ENCODE data around the gene SPRTN.

Gene SPRTN, protein sequence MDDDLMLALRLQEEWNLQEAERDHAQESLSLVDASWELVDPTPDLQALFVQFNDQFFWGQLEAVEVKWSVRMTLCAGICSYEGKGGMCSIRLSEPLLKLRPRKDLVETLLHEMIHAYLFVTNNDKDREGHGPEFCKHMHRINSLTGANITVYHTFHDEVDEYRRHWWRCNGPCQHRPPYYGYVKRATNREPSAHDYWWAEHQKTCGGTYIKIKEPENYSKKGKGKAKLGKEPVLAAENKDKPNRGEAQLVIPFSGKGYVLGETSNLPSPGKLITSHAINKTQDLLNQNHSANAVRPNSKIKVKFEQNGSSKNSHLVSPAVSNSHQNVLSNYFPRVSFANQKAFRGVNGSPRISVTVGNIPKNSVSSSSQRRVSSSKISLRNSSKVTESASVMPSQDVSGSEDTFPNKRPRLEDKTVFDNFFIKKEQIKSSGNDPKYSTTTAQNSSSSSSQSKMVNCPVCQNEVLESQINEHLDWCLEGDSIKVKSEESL

DNA sequence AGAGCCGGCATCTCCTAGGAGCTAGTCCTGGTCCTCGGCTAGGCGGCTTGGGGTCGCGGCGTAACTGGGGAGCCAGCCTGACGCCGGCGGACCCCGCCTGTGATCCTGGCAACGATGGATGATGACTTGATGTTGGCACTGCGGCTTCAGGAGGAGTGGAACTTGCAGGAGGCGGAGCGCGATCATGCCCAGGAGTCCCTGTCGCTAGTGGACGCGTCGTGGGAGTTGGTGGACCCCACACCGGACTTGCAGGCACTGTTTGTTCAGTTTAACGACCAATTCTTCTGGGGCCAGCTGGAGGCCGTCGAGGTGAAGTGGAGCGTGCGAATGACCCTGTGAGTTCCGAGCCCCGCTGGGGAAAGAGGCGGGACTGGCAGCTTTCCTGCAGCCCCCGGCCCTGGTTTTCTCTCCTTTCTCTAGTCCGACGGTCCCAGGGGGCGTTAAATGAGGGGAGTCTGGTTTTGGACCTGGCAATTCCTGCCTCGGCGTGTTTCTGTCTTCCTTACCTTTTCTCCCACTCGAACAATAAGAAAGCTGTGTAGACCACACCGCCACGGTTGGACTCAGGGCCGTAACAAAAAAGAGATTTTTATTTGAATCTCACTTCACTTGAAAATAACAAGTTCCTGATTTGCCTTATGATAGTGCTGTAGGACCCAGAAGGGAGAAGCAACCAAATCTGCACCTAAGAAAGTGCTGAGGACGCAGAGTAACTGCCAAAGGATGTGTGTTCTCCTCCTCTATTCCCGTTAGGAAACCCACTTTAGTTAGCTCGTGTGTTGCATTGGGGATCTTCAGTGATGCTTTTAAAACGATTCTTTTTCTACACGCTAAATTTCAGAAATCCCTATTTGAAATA, at the start of gene SPRTN:
Gene SPRTN (plus strand): TSS at position 24 of the 859 bp plus-strand sequence. CDS start 91 bp downstream, at position 115.
- no peak for DNase-seq (ENCODE audit: low spot score)

DNA sequence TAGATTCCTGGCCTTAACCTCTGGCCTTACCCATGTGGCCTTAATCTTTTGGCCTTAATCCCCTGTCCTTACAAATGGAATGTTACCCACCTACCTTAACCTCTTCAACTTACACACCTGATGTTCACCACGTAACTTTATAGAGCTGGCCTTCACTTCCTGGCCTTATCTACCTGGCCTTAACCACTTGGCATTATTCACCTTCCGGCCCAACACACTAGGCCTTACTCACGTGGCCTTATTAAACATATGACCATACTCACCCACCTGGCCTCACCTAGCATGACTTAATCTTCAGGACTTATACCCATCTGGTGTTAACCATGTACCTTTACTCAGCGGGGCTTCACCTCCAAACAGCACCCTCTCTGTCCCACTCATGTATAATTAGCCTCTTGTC, 42.2 kb upstream of the SPRTN start:
- no peak for DNase-seq (ENCODE audit: low spot score)

DNA sequence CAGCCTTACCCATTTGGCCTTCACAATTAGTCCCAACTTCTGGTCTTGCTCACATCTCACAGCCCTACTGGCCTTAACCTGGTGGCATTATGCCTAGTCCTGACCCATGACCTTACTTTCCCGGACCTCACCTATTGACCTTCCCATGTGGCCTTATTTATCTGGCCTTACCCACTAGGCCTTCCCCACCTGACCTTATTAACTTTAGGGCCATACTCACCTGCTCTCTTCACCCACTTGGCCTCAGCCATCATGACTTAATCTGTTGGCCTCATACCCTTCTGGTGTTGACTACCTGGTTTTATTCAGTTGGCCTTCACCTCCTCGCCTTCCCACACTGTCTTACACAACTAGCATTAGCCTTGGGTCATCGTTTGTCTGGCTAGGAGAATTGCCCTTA, 36.1 kb upstream of the SPRTN start:
- no peak for DNase-seq (ENCODE audit: low spot score)

DNA sequence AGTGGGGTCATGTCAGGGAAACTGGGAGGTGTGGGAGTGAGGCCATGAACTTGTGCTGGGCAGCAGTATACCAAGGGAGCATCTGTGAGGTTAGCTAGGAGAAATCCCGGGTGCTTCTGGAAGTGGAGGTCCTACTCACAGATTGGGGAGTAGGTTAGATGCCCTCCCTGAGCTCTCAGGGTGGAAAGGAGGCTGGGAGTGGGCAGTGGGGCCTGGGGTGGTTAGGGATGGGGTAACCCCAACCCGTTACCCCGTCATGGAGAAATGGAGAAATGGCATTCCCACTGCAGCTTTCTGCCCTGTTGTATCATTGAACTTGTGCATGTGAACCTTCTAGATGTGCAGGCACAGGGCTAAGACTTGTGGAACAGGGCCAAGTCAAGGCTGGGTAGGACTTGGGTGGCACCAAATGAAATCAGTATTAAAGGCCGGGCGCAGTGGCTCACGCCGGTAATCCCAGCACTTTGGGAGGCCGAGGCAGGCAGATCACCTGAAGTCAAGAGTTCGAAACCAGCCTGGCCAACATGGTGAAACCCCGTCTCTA, 27.6 kb upstream of the SPRTN start:
- DNase-seq (ENCODE audit: low spot score): no peak

DNA sequence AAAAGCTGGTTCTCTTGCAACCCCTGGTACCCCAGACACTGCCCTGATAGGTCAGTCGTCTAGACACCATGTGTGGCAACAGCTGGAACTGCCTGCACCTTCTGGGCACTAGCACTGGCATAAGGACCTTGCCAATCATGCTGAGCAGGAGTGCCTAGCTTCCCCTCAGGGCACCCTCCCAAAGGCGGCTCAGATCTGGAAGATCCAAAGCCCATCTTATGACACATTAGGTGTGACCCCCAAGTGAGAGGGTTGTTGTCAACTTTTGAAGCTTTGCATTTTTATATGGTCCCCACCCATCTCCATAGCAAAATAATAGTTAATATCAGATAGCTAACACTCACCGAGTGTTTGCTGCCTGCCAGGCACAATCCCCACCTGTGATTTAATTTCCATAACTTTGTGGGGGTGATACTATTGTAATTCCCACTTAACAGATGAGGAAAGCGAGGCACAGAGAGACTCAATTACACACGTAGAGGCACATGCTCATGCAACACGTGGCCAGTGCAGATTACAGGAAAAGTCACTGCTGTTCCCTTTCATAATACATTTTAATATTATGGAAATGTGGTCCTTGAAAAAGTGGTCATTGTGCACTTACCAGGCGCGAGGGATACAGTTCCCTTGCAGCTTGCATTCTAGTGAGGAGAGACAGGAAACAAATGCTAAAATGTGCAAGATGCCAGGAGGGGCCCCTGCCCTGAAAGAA, 26.2 kb upstream of the SPRTN start:
- no peak for DNase-seq (ENCODE audit: low spot score)

DNA sequence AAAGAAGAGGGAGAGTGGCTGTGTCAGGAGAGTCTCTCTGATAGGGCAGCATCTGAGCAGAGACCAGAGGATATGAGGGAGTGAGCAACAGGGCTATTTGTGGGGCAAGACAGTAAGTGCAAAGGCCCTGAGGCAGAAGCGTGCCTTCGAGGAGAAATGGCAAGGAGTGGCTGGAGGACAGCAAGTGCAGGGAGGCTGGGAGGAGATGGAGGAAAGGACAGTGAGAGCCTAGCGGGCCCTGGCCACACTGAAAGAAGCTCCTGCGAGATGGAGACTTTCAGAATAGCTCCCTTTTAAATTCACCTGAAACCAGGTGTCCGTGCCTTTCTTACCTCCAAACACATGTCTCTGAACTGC, 25.7 kb upstream of the SPRTN start:
- no peak for DNase-seq (ENCODE audit: low spot score)

DNA sequence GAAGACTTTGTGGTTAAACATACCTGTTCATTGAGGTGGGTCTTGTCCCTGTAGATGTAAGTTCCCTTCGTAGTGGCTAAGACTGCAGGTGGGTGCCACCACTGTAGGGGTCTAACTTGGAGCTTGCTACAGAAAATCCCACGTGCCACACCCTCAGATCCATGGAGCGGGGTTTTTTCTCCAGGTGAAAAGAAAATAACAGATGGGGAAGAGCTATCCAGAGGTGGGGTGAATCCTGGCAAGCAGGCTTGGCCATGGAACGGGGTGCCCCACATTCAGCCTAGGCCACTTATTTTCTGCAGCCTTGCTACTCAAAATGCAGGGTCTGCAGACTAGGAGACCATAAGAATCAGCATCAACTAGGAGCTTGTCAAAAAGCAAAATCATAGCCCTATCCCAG, 24.4 kb upstream of the SPRTN start:
- no peak for DNase-seq (ENCODE audit: low spot score)

DNA sequence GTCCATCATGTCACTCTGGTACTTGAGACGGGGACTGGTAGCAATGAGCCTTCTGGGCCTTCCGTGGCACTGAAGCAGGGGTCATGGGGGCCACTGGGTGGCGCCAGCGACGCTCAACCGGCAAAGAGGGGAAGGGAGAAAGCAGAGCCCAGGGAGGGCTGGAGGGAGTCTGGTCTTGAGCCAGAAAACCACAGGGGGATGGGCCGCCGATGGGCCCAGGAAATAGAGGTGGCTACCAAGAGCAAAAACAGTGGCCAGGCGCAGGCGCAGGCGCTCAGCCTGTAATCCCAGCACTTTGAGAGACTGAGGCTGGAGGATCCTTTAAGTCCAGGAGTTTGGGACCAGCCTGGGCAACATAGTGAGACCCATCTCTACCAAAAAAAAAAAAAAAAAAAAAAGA, 22.2 kb upstream of the SPRTN start:
- no peak for DNase-seq (ENCODE audit: low spot score)

DNA sequence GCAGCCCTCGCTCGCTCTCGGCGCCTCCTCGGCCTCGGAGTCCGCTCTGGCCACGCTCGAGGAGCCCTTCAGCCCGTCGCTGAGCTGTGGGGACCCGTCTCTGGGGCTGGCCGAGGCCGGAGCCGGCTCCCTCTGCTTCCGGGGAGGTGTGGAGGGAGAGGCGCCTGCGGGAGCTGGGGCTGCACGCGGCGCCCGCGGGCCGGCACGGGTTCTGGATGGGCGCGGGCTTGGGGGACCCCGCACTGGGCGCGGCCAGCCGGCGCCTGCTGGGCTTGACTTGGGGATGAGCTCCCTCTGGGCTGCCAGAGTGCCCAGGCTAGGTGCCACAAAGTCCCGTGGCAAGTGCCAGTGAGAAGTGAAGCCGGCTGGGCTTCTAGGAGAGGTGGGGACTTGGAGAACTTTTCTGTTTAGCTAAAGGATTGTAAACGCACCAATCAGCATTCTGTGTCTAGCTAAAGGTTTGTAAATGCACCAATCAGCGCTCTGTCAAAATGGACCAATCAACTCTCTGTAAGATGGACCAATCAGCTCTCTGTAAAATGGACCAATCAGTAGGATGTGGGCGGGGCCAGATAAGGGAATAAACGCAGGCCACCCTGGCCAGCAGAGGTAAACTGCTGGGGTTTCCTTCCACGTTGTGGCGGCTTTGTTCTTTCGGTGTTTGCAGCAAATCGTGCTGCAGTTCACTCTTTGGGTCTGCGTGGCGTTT, 20.6 kb upstream of the SPRTN start:
- no peak for DNase-seq (ENCODE audit: low spot score)

DNA sequence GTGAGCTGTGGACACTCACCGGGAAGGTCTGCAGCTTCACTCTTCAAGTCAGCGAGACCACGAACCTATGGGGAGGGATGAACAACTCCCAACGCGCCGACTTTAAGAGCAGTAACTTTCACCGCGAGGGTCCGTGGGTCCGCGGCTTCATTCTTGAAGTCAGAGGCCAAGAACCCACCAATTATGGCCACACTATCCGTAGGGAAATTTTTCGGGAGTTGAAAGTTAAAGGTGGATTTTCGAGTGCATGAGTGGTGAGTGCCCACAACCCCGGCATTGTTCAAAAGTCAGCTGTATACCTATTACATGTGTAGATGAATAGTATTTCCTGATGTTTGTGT, 20.1 kb upstream of the SPRTN start:
- no peak for DNase-seq (ENCODE audit: low spot score)

DNA sequence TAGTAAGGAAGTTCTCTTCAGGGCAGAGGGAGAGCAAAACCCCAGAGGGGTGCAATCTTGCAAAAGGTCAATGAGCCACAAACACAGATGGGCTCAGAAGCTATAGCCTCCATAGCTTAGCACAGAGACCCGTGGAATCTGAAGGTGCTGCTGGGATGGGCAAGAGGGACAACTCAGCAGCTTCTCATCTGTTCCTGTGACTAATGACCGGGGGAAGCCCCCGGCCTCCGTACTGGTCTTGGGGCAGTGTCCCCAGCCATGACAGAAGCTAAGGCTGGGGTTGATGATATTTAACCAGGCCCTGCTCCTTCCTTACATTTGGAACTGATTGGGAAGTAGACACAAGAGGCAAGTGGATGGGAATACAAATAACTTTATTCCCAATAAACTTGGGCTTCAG, 19.5 kb upstream of the SPRTN start:
- DNase-seq (ENCODE audit: low spot score): no peak

DNA sequence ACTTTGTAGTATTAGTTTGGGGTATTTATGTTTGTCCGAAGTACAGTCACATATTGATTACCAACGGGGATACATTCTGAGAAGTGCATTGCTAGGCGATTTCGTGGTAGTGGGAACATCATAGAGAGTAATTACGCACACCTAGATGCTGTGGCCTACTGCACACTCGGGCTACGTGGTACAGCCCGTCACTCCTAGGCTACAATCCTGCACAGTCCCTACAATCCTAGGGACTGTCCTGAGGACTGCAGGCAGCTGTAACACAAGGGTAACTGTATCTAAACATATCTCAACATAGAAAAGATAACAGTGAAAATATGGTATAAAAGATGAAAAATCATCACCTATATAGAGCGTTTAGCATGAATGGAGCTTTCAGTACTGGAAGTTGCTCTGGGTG, 19.0 kb upstream of the SPRTN start:
- DNase-seq (ENCODE audit: low spot score): no peak

DNA sequence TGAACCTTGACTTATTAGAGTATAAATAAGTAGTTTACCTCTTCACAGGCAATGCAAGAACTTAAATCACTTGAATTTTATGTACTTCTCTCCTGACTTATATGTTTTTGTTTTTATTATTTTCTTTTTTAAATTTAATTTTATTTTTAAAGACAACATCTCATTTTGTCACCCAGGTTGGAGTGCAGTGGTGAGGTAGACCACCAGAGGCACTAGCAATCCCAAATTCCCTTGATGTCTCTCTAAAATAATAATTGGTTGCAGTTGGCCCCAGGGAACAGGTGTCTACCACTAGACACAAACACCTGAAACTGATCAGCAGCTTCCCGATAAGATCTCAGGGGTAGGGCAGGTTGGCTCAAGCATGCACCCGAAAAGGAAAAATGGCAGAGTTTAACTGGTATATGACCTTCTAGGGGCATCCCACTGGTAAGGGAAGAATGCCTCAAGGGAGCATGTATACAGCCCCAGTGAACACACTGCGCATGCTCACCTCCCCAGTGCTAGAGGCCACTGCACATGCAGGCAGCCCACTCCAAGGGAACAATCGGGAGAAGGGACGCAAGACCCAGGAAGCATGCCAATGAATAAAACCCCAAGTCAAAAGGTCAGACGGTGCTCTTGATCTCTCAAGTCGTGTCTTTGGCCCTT, 15.1 kb upstream of the SPRTN start:
- no peak for DNase-seq (ENCODE audit: low spot score)

DNA sequence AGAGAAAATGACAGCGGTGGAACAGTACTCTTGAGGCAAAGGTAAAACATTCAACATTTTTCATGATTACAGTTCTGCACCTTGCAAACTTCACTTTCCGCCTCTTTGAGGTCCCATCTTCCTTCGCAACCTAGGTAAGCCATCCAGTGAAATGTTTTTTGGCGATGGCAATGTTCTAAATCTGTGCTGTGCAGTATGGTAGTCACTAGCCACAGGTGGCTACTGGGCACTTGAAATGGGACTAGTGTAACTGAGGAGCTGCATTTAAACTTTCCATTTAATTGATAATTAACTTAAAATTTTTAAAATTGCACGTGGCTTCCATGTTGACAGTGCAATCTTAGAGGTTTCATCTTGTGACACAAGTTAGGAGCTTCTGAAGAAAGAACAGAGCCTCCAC, 13.4 kb upstream of the SPRTN start:
- DNase-seq (ENCODE audit: low spot score): no peak

DNA sequence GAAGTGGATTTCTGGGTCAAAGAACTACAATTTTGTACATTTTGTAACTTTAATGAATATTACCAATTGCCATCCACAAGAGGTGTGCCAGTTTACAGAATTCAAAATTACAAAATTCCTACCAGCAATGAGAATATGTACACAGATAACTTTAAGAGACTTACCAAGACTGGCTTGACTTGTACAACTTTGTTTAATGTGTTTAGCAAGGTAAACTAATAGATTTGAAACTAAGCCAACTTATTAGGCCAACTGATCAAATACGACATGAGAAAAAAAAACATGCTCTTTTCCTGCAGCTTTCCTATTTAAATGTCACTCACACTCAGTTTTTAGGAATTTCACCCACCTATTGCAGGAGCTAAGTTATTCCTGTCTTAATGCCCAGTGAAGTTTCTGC, 11.8 kb upstream of the SPRTN start:
- DNase-seq (ENCODE audit: low spot score): no peak

DNA sequence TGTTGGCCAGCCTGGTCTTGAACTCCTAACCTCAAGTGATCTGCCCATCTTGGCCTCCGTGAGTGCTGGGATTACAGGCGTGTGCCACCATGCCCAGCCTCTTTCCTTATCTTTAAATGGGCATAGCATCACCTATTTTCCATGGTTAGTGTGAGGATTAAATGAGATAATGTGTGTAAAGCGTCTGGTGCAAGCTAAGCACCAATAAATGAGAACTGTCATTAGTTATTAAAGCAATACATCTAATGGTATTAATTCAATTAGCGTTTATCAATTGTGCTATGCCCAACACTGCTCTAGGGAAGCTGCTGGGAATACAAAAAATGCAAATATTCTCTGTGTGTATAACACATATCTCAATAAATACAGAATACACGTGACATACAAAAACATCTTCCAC, 10.5 kb upstream of the SPRTN start:
- no peak for DNase-seq (ENCODE audit: low spot score)

DNA sequence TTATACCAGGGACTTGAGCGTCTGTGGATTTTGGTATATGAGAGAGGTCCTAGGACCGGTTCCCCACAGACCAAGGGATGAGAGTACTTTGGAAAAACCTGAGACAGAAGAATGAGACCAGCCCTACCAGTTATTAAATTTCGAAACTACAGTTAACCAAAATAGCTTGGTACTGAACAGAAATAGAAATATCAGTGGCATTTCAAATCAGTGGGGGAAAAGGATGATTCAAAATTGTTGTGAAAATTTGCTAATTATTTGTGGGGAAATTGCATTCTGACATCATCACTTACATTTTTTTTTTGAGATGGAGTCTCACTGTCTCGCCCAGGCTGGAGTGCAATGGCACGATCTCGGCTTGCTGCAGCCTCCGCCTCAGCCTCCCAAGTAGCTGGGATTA, 8.6 kb upstream of the SPRTN start:
- no peak for DNase-seq (ENCODE audit: low spot score)

DNA sequence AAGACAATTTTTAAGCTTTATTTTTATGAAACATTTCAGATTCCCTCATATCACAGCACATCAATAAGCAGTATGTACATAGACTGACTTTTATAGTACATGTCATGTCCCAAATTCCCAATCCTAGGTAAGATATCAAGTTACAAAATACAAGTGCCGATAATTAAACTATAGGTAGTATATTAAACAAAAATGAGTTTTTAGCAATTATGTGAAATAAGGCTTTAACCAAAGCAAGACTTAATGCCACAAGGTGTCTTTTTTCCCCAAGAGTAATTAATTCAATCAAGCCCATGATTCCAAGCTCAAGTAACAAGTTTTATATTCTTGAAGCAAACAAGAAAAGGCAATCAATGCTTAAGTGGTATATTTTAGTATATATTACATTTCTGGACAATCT, 5.3 kb upstream of the SPRTN start:
- no peak for DNase-seq (ENCODE audit: low spot score)

DNA sequence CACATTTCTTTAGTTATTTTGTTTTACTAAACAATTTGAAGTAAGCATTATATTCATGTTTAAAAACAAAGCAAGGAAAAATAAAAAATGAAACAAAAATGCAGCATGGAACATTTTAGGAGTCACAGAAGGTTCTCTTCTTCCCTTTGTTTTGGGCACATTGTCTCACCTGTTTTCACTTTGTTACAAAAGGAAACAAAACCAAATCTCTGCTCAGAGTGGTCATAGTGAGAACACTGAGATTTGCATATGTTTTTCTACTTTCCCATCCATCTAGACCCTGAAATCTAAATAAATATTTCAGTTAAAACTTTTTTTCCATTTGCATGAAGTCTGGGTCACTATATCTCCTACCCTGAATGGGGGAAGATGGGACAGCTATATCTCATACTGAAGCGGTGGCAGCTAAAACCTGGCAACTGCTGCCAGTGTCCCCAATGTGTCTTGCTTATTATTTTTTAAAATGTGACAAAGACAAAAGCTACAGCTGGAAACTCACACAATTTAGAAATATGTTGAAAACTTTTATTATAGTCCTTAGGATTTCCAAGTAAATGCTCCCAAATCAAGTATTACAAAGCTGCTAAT, 3.9 kb upstream of the SPRTN start:
- DNase-seq (ENCODE audit: low spot score): no peak

DNA sequence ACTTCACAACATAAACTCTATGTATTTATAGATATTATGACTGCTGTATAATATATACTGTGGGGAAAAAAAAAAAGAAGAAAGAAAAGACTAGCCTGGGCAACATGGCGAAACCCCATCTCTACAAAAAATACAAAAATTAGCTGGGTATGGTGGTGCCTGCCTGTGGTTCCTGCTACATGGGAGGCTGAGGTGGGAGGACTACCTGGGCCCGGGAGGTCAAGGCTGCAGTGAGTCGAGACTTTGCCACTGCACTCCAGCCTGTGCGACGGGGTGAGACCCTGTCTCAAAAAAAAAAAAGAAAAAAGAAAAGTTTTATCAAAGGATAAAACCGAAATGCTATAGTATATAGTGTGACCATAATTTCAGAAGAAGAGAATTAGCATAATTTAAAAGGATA, 3.1 kb upstream of the SPRTN start:
- DNase-seq (ENCODE audit: low spot score): no peak
